ENCODE measurements around the gene CYB5R2.

Gene CYB5R2

DNA sequence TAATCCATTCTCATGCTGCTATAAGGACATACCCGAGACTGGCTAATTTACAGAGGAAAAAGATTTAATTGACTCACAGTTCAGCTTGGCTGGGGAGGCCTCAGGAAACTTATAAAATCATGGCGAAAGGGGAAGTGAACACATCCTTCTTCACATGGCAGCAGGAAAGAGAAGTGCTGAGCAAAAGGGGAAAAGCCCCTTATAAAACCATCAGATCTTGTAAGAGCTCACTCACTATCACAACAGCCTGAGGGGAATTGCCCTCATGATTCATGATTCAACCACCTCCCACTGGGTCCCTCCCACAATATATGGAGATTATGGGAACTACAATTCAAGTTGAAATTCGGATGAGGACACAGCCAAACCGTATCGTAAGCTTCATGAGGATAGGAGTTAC, 3.8 kb upstream of the CYB5R2 start:
- no peak overlapping the region for H3K9ac ChIP-seq (ENCODE audit: low read depth, low read length, poor library complexity, severe bottlenecking)
- H3K36me3 ChIP-seq (ENCODE audit: insufficient read depth, low read length): no peaks in the 10 kb centered on the region
- TF ChIP-seq EZH2phosphoT487 (IDR thresholded peaks at IDR 0.05; ENCODE audit: borderline replicate concordance): no peak
- TF ChIP-seq, protein P1, sequence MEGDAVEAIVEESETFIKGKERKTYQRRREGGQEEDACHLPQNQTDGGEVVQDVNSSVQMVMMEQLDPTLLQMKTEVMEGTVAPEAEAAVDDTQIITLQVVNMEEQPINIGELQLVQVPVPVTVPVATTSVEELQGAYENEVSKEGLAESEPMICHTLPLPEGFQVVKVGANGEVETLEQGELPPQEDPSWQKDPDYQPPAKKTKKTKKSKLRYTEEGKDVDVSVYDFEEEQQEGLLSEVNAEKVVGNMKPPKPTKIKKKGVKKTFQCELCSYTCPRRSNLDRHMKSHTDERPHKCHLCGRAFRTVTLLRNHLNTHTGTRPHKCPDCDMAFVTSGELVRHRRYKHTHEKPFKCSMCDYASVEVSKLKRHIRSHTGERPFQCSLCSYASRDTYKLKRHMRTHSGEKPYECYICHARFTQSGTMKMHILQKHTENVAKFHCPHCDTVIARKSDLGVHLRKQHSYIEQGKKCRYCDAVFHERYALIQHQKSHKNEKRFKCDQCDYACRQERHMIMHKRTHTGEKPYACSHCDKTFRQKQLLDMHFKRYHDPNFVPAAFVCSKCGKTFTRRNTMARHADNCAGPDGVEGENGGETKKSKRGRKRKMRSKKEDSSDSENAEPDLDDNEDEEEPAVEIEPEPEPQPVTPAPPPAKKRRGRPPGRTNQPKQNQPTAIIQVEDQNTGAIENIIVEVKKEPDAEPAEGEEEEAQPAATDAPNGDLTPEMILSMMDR (conservative IDR thresholded peaks at IDR 0.05; ENCODE audit: low read length): no peak
- H3K4me3 ChIP-seq (ENCODE audit: low read length, poor library complexity, severe bottlenecking): no peak overlapping the region
- no peak overlapping the region for H3K4me2 ChIP-seq (ENCODE audit: low read depth, low read length, poor library complexity, severe bottlenecking)
- no peaks in the 10 kb centered on the region for H3F3A ChIP-seq (ENCODE audit: low read depth)
- no peaks in the 10 kb centered on the region for H4K20me1 ChIP-seq (ENCODE audit: insufficient read depth, low read length, poor library complexity, severe bottlenecking)
- H3K27me3 ChIP-seq (ENCODE audit: insufficient read depth, low read length, poor library complexity, severe bottlenecking): no peaks in the 10 kb centered on the region
- no peaks in the 10 kb centered on the region for H3K9me3 ChIP-seq (ENCODE audit: insufficient read depth, low read depth, low read length)
- H3K9me2 ChIP-seq (replicated peaks; ENCODE audit: low read depth, low read length): no peaks in the 10 kb centered on the region
- H2AFZ ChIP-seq (ENCODE audit: low read length): no peak overlapping the region
- no peaks in the 10 kb centered on the region for H3K79me2 ChIP-seq (ENCODE audit: insufficient read depth, low read length)
- H3K4me1 ChIP-seq (ENCODE audit: insufficient read depth, low read length, poor library complexity, severe bottlenecking): no peaks in the 10 kb centered on the region

DNA sequence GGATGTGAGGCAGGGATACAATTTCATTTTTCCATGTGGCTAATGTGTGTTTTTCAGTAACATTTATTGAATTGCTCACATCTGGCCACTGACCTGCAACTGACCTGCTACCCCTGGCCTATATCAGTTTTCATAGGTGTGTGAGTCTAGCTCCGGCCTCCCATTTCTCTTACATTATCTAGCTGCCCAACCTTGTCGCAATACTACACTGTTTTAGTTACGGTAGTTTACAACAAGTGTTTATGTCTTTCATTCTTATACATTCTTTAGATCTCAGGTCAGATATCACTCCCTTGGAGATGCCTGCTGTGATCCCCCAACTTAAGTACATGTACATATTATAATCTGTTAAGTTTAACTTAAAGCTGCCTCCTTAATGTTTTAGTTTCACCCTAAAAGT, 2.3 kb upstream of the CYB5R2 start:
- TF ChIP-seq, protein P1 (conservative IDR thresholded peaks at IDR 0.05; ENCODE audit: low read length): no peak
- TF ChIP-seq EZH2phosphoT487 (IDR thresholded peaks at IDR 0.05; ENCODE audit: borderline replicate concordance): no peak
- H3K9ac ChIP-seq (ENCODE audit: low read depth, low read length, poor library complexity, severe bottlenecking): no peak overlapping the region
- no peaks in the 10 kb centered on the region for H3K4me1 ChIP-seq (ENCODE audit: insufficient read depth, low read length, poor library complexity, severe bottlenecking)
- H3K4me3 ChIP-seq (ENCODE audit: low read length, poor library complexity, severe bottlenecking): no peak overlapping the region
- H3K4me2 ChIP-seq (ENCODE audit: low read depth, low read length, poor library complexity, severe bottlenecking): no peak overlapping the region
- H2AFZ ChIP-seq (ENCODE audit: low read length): no peak overlapping the region
- H3K9me3 ChIP-seq (ENCODE audit: insufficient read depth, low read depth, low read length): no peaks in the 10 kb centered on the region
- no peaks in the 10 kb centered on the region for H3K79me2 ChIP-seq (ENCODE audit: insufficient read depth, low read length)
- H3F3A ChIP-seq (ENCODE audit: low read depth): no peaks in the 10 kb centered on the region
- no peaks in the 10 kb centered on the region for H3K9me2 ChIP-seq (replicated peaks; ENCODE audit: low read depth, low read length)
- no peaks in the 10 kb centered on the region for H4K20me1 ChIP-seq (ENCODE audit: insufficient read depth, low read length, poor library complexity, severe bottlenecking)
- H3K27me3 ChIP-seq (ENCODE audit: insufficient read depth, low read length, poor library complexity, severe bottlenecking): no peaks in the 10 kb centered on the region
- H3K36me3 ChIP-seq (ENCODE audit: insufficient read depth, low read length): no peaks in the 10 kb centered on the region

DNA sequence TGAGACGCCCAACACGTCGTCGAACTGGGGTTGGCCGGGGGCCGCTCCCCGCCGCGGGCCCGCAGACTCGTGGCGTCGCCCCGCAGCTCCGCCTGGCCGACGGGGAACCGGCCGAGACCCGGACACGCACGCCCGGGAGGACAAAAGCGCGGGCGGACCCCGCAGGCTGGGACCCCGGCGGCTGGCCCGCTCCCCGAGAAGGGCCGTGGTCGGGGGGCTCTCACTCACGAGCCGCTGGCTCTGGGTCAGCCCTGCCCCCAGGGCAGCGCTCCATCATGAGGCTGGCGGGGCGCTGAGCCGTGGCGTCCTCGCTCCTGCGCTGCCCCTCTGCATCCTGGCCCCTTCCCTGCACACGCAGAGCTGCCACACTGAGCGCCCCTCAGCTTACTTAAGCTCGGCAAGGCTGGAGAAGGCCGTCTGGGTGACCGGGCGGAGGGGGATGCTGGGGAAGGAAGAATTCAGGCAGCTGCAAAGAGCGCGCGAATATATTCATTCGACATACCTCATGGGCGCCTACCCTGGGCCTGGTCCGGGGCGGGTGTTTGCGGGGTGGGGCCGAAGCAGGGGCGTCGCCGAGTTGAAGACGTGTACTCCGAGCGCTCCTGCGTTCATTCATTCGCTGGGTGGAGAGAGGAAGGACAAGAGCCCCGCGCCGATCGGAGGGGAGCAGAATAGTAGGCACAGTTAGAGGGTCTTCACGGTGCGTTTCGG, 579 bp upstream of the CYB5R2 start:
- Histone ChIP-seq H3K4me1 (ENCODE audit: insufficient read depth, low read length, poor library complexity, severe bottlenecking) (no peaks in the 10 kb centered on the region), H3K4me3 (ENCODE audit: low read length, poor library complexity, severe bottlenecking) (no peak overlapping the region), H3F3A (ENCODE audit: low read depth) (no peaks in the 10 kb centered on the region), H3K9ac (ENCODE audit: low read depth, low read length, poor library complexity, severe bottlenecking) (no peak overlapping the region), H3K79me2 (ENCODE audit: insufficient read depth, low read length) (no peaks in the 10 kb centered on the region), H3K36me3 (ENCODE audit: insufficient read depth, low read length) (no peaks in the 10 kb centered on the region), H3K4me2 (ENCODE audit: low read depth, low read length, poor library complexity, severe bottlenecking) (no peak overlapping the region), H2AFZ (ENCODE audit: low read length) (no peak overlapping the region), H3K27me3 (ENCODE audit: insufficient read depth, low read length, poor library complexity, severe bottlenecking) (no peaks in the 10 kb centered on the region), H3K9me3 (ENCODE audit: insufficient read depth, low read depth, low read length) (no peaks in the 10 kb centered on the region), H3K9me2 (replicated peaks; ENCODE audit: low read depth, low read length) (no peaks in the 10 kb centered on the region), H4K20me1 (ENCODE audit: insufficient read depth, low read length, poor library complexity, severe bottlenecking) (no peaks in the 10 kb centered on the region)
- no peak for TF ChIP-seq EZH2phosphoT487 (IDR thresholded peaks at IDR 0.05; ENCODE audit: borderline replicate concordance)
- TF ChIP-seq, protein P1 (conservative IDR thresholded peaks at IDR 0.05; ENCODE audit: low read length): no peak

Data from Loucy (cell line).